NOMO-1 treated with dmso at 0.1 percent for 144 hours (cell line): ENCODE results near the gene CEACAM5.
"Not testable (repeated sequence)": the region's sequence is repeated elsewhere in the genome, so short reads cannot be mapped to it uniquely, and the experiment has no call there.

Experiments used
- DNase-seq: peaks from one replicate; lab custom pipeline; 2025; ENCODE audit not compliant: unreplicated experiment; lab: John Stamatoyannopoulos, UW

Gene CEACAM5

GRCh38 chr19:41700381-41701195 is 7.8 kb upstream of the CEACAM5 start:
- no peak for DNase-seq

GRCh38 chr19:41701401-41702075 is 6.9 kb upstream of the CEACAM5 start:
- DNase-seq = no peak

GRCh38 chr19:41702171-41702651 is 6.2 kb upstream of the CEACAM5 start:
- DNase-seq = no peak

GRCh38 chr19:41703602-41704293 is 4.7 kb upstream of the CEACAM5 start:
- DNase-seq = no peak

- no peak for DNase-seq
Measured at GRCh38 chr19:41705393-41706174, 2.8 kb upstream of the CEACAM5 start.

GRCh38 chr19:41706741-41707501 is 1.5 kb upstream of the CEACAM5 start:
- DNase-seq = peak; percentile 76

- no peak for DNase-seq
Measured at GRCh38 chr19:41707502-41707812, 969 bp upstream of the CEACAM5 start.

GRCh38 chr19:41707871-41708371 is 505 bp upstream of the CEACAM5 start:
- DNase-seq = no peak

- DNase-seq = not testable (repeated sequence)
Measured at GRCh38 chr19:41709516-41709915, 1.1 kb downstream of the CEACAM5 start.

GRCh38 chr19:41709951-41710645 is 1.7 kb downstream of the CEACAM5 start:
- DNase-seq = no peak

- no peak for DNase-seq
Measured at GRCh38 chr19:41711376-41712261, 3.2 kb downstream of the CEACAM5 start.

GRCh38 chr19:41714598-41714997 is 6.2 kb downstream of the CEACAM5 start:
- DNase-seq = no peak

GRCh38 chr19:41718761-41719160 is 10.3 kb downstream of the CEACAM5 start:
- no peak for DNase-seq

GRCh38 chr19:41720103-41720502 is 11.7 kb downstream of the CEACAM5 start:
- DNase-seq = no peak

- no peak for DNase-seq
Measured at GRCh38 chr19:41726493-41726892, 18.1 kb downstream of the CEACAM5 start.

- DNase-seq = no peak
Measured at GRCh38 chr19:41734156-41734555, 25.7 kb downstream of the CEACAM5 start.

- DNase-seq = no peak
Measured at GRCh38 chr19:41734585-41734984, 26.2 kb downstream of the CEACAM5 start.

GRCh38 chr19:41735071-41735600 is 26.7 kb downstream of the CEACAM5 start:
- DNase-seq = no peak
